H1 (cell line): ENCODE results near the gene MAGI2. TPM values are rescaled to one million over a fixed set of nuclear protein-coding genes. Genes with fewer than 3 reads are reported as not detected.

Experiments used
- CHD1 ChIP-seq: IDR thresholded peaks from 2 replicates; pipeline ENCODE4 v1.6.1; 2012; ENCODE audit warnings: low read depth, low read length, improper control_type of control experiment
- CTBP2 ChIP-seq: IDR thresholded peaks from 2 replicates; pipeline ENCODE4 v1.7.0; 2011; ENCODE audit warnings: borderline replicate concordance, mild to moderate bottlenecking, moderate library complexity, mixed read lengths, low read length; ENCODE audit not compliant: insufficient read depth, insufficient read length
- MAX ChIP-seq: IDR thresholded peaks from 2 replicates; pipeline ENCODE4 v1.6.1; 2012; ENCODE audit warnings: inconsistent platforms
- RNF2 ChIP-seq: fragments of 200-900, 300-1000 bp; sonication (generic); IDR thresholded peaks from 2 replicates; pipeline ENCODE4 v1.7.1; 2016; ENCODE audit warnings: borderline replicate concordance, low read depth, mild to moderate bottlenecking, antibody characterized with exemption, low read length; ENCODE audit not compliant: poor library complexity, severe bottlenecking; ENCODE audit errors: missing control alignments
- SIX5 ChIP-seq: IDR thresholded peaks from 2 replicates; pipeline ENCODE4 v1.6.1; 2011; ENCODE audit warnings: mild to moderate bottlenecking, low read depth, low read length
- SP4 ChIP-seq: IDR thresholded peaks from 2 replicates; pipeline ENCODE4 v1.6.1; 2012; ENCODE audit warnings: low read length, inconsistent platforms
- polyA plus RNA-seq, 7 experiments: library from polyadenylated mRNA; depleted of rRNA in 3 of 7; stranded (reverse) in 5 of 7; unstranded in 2 of 7; fragments of >200 nt in 5 of 7; fragments of 200-250 nt in 2 of 7; gene quantifications; 1 replicate in 5 of 7; 2 replicates in 1 of 7; 4 replicates in 1 of 7; pipeline versions ENCODE4 v1.2.1 to v1.2.3, GENCODE V29; 2011 to 2013; ENCODE audit warnings: missing spikeins in 2 of 7, mixed read lengths in 2 of 7
- total RNA-seq: library from RNA; stranded (reverse); fragmentation: NEBNext Ultra II Directional; extraction: Animal tissue kit (Norgen Biotek cat#: 25700); gene quantifications from 2 replicates; pipeline ENCODE4 v1.2.1, GENCODE V29; 2021

The MAGI2 gene
- total and polyA plus RNA-seq, 2 of the 8 experiments (the other 6 are each of a cell fraction or from before 2014, with no cell fraction given), result 6.0 to 27.3 TPM

GRCh38 chr7:78395298-78396036, 1058.0 kb downstream of the MAGI2 start (continued):
- TF ChIP-seq MAX (no peak), RNF2 (no peak), CTBP2 (no peak), CHD1 (no peak), SP4 (no peak), SIX5 (no peak)
